ENCODE data around the gene POU3F3.

POU3F3 gene

GRCh38 chr2:104853534-104854497, at the start of gene POU3F3:
TSS of gene POU3F3 (plus strand) at chr2:104854115. CDS start at chr2:104855511, 1,396 bp downstream.
- DNase-seq: peak; percentile 53

- no peak for DNase-seq
Observed at GRCh38 chr2:104804148-104804890, 49.6 kb upstream of the POU3F3 start.

- DNase-seq: no peak
Observed at GRCh38 chr2:104812286-104812685, 41.6 kb upstream of the POU3F3 start.

GRCh38 chr2:104816143-104816542, 37.8 kb upstream of the POU3F3 start:
- no peak for DNase-seq

GRCh38 chr2:104818264-104818663, 35.7 kb upstream of the POU3F3 start:
- DNase-seq: no peak

GRCh38 chr2:104820126-104820525, 33.8 kb upstream of the POU3F3 start:
- DNase-seq: no peak

GRCh38 chr2:104825124-104825865, 28.6 kb upstream of the POU3F3 start:
- DNase-seq: no peak

GRCh38 chr2:104826016-104826415, 27.9 kb upstream of the POU3F3 start:
- DNase-seq: no peak

- DNase-seq: no peak
Observed at GRCh38 chr2:104831742-104832141, 22.2 kb upstream of the POU3F3 start.

GRCh38 chr2:104834431-104835153, 19.3 kb upstream of the POU3F3 start:
- DNase-seq: no peak

- DNase-seq: no peak
Observed at GRCh38 chr2:104836265-104836664, 17.6 kb upstream of the POU3F3 start.

- DNase-seq: no peak
Observed at GRCh38 chr2:104836841-104837240, 17.1 kb upstream of the POU3F3 start.

- no peak for DNase-seq
Observed at GRCh38 chr2:104840156-104840555, 13.8 kb upstream of the POU3F3 start.

- no peak for DNase-seq
Observed at GRCh38 chr2:104840893-104841585, 12.9 kb upstream of the POU3F3 start.

- DNase-seq: no peak
Observed at GRCh38 chr2:104841744-104842143, 12.2 kb upstream of the POU3F3 start.

GRCh38 chr2:104844807-104845551, 8.9 kb upstream of the POU3F3 start:
- DNase-seq: no peak

- no peak for DNase-seq
Observed at GRCh38 chr2:104845552-104845931, 8.4 kb upstream of the POU3F3 start.

- DNase-seq: no peak
Observed at GRCh38 chr2:104845946-104846785, 7.7 kb upstream of the POU3F3 start.

- DNase-seq: no peak
Observed at GRCh38 chr2:104846786-104847585, 6.9 kb upstream of the POU3F3 start.

All from stimulated activated CD4-positive, alpha-beta T cell treated with anti-CD3 and anti-CD28 coated beads, Interleukin-1b, Interleukin-23, amount 100 ng/mL, for 48 hours (primary cell).